K562 (cell line): ENCODE data around the gene ARRDC5. TPM values are rescaled to one million over a fixed set of nuclear protein-coding genes. Genes with fewer than 3 reads are reported as not detected.

Experiments
- ARID1B ChIP-seq: fragments of 450-650 bp; IDR thresholded peaks from 2 replicates; pipeline ENCODE4 v1.6.1; 2016; ENCODE audit warnings: antibody characterized with exemption, mild to moderate bottlenecking, inconsistent platforms
- ARID4B ChIP-seq: sonication (generic); formaldehyde crosslinking; IDR thresholded peaks from 2 replicates; pipeline ENCODE4 v1.8.0; 2022; ENCODE audit warnings: mild to moderate bottlenecking, missing genetic modification reagents
- CBFB ChIP-seq: sonication (generic); formaldehyde crosslinking; IDR thresholded peaks from 2 replicates; pipeline ENCODE4 v1.4.0; 2020; ENCODE audit warnings: mild to moderate bottlenecking, missing genetic modification reagents
- CREB1 ChIP-seq, 2 experiments: sonication (generic) in 1 of 2; formaldehyde crosslinking in 1 of 2; IDR thresholded peaks; 2 replicates each; pipeline versions ENCODE4 v1.6.1 to v1.8.0; 2012 to 2022; ENCODE audit warnings: inconsistent platforms in 1 of 2, mild to moderate bottlenecking in 1 of 2, missing genetic modification reagents in 1 of 2, moderate library complexity in 1 of 2
- EGR1 ChIP-seq: fragments of 450-650 bp; conservative IDR thresholded peaks from 2 replicates; pipeline ENCODE4 v1.6.1; 2017; ENCODE audit warnings: mild to moderate bottlenecking
- GATA2 ChIP-seq: sonication (generic); formaldehyde crosslinking; IDR thresholded peaks from 2 replicates; pipeline ENCODE4 v1.4.0; 2020; ENCODE audit warnings: mild to moderate bottlenecking, missing genetic modification reagents
- JUND ChIP-seq, 2 experiments: IDR thresholded peaks; 2 replicates in 1 of 2; 3 replicates in 1 of 2; pipeline ENCODE4 v1.6.1; 2011; ENCODE audit warnings: borderline replicate concordance in 2 of 2, low read depth in 2 of 2, low read length in 2 of 2, improper control_type of control experiment in 1 of 2, missing biosample characterization in 1 of 2, missing genetic modification characterization in 1 of 2, missing genetic modification reagents in 1 of 2
- PHF8 ChIP-seq: fragments of 200-600 bp; sonication (generic); IDR thresholded peaks from 2 replicates; pipeline ENCODE4 v1.6.1; 2012; ENCODE audit warnings: mixed run types, mild to moderate bottlenecking, inconsistent platforms, low read length, moderate library complexity, borderline replicate concordance
- SIN3A ChIP-seq, 2 experiments: fragments of 150-350 bp in 1 of 2; IDR thresholded peaks; 2 replicates each; pipeline ENCODE4 v1.6.1; 2011 to 2016; ENCODE audit warnings: borderline replicate concordance in 2 of 2, low read depth in 2 of 2, low read length in 2 of 2, mild to moderate bottlenecking in 2 of 2, moderate library complexity in 2 of 2; ENCODE audit not compliant: control insufficient read depth in 1 of 2
- SMAD1 ChIP-seq: fragments of 150-350 bp; IDR thresholded peaks from 2 replicates; pipeline ENCODE4 v1.6.1; 2014; ENCODE audit warnings: low read length, low read depth; ENCODE audit not compliant: partially characterized antibody
- SMARCA4 ChIP-seq: fragments of 450-650 bp; IDR thresholded peaks from 2 replicates; pipeline ENCODE4 v1.6.1; 2016
- SP1 ChIP-seq: sonication (generic); formaldehyde crosslinking; IDR thresholded peaks from 2 replicates; pipeline ENCODE4 v1.8.1; 2022; ENCODE audit warnings: mild to moderate bottlenecking, missing genetic modification reagents
- TFAP4 ChIP-seq: sonication (generic); formaldehyde crosslinking; IDR thresholded peaks from 2 replicates; pipeline ENCODE4 v1.8.0; 2022; ENCODE audit warnings: missing genetic modification reagents, mild to moderate bottlenecking, moderate library complexity, borderline replicate concordance
- THRAP3 ChIP-seq: fragments of 450-650 bp; IDR thresholded peaks from 2 replicates; pipeline ENCODE4 v1.6.1; 2016; ENCODE audit warnings: mild to moderate bottlenecking, inconsistent platforms, borderline replicate concordance
- ZBTB7A ChIP-seq: IDR thresholded peaks from 2 replicates; pipeline ENCODE4 v1.6.1; 2011; ENCODE audit warnings: low read depth, mild to moderate bottlenecking, low read length, moderate library complexity, borderline replicate concordance; ENCODE audit not compliant: control insufficient read depth
- ZNF146 ChIP-seq: IDR thresholded peaks from one replicate; pipeline ENCODE4 v1.6.1; 2018; ENCODE audit warnings: missing compliant biosample characterization; ENCODE audit not compliant: unreplicated experiment
- polyA plus RNA-seq, 8 experiments: library from polyadenylated mRNA; depleted of rRNA in 4 of 8; stranded (reverse) in 5 of 8; unstranded in 3 of 8; fragments of >200 nt; fragmentation: Nextera tagmentation in 2 of 8; fragmentation: Illumina TruSeq in 1 of 8; extraction: Ambion mirVana in 2 of 8; extraction: Trizol in 1 of 8; gene quantifications; 2 replicates each; pipeline versions ENCODE4 v1.2.1 to v1.2.3, GENCODE V29; 2011 to 2014; ENCODE audit warnings: inconsistent platforms in 1 of 8, missing spikeins in 1 of 8
- total RNA-seq, 7 experiments: library from RNA; depleted of rRNA in 6 of 7; stranded (reverse); fragments of >200 nt in 6 of 7; fragmentation: Illumina TruSeq in 2 of 7; extraction: Trizol in 2 of 7; gene quantifications; 2 replicates each; pipeline versions ENCODE4 v1.2.1 to v1.2.3, GENCODE V29; 2011 to 2021; ENCODE audit warnings: low replicate concordance in 1 of 7
- TF ChIP-seq, protein P1 (sequence below): sonication (generic); formaldehyde crosslinking; IDR thresholded peaks from 2 replicates; pipeline ENCODE4 v1.8.0; 2022; ENCODE audit warnings: missing genetic modification reagents, mild to moderate bottlenecking, borderline replicate concordance

ARRDC5 gene
- total and polyA plus RNA-seq, 9 of the 15 experiments (the other 6 are each of a cell fraction or from before 2014, with no cell fraction given) = not detected

DNA sequence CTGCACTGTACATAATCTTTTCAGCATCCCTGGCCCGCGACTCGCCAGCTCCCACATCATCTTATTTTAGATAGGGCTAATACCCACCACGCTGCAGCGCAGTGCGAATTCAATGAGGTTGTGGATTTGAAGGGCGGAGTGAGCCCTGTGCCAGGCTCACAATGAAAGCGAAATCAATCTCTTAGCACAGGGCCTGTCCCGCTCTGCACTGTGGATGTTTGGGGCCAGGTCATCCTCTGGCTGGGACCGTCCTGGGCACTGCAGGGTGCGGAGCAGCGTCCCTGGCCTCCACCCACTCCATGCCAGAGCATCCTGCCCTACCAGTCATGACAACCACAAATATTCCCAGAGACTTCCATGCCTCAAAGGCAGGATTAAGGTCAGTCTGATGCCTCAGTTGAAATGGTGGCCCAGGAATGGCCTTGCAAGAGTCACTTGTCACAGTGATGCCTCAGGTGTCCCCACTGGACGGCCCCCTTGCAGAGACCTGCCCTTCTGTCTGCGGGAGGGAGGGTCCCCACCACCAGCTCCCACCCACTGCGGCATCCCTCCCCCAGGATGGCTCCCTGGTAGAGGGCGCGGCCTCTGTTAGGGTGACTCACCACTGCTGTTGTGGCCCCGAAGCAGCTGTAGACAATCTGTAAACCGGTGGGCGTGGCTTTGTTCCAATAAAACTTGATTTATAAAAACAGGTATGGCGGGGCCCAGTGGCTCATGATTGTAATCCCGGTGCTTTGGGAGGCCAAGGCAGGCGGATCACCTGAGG, 12.2 kb upstream of the ARRDC5 start (continued):
- TF ChIP-seq ARID4B (CRISPR knock-in tag) (0 out of 2 replicates have a peak, but pooled peaks have one; percentile 44), CREB1 (IDR thresholded peaks at IDR 0.05) (no peak), CREB1 (CRISPR knock-in tag; IDR thresholded peaks at IDR 0.05) (no peak), THRAP3 (no peak), SP1 (CRISPR knock-in tag) (no peak), PHF8 (no peak), TFAP4 (peak; percentile 96), SIN3A (IDR thresholded peaks at IDR 0.05; ENCODE audit: borderline replicate concordance in 2 of 2, control insufficient read depth in 1 of 2, low read depth in 2 of 2, low read length in 2 of 2) (peak in 1 of 2 experiments; percentile 47; a peak in 1 of 4 replicates), SMARCA4 (peak; percentile 33; the same call in 1 of the 2 replicates), ZBTB7A (peak; percentile 86; the same call in 1 of the 2 replicates), ARID1B (0 out of 2 replicates have a peak, but pooled peaks have one; percentile 42), ZNF146 (CRISPR knock-in tag) (no peak), JUND (IDR thresholded peaks at IDR 0.05; ENCODE audit: borderline replicate concordance, low read depth, low read length) (peak; percentile 93), JUND (tag; IDR thresholded peaks at IDR 0.05; ENCODE audit: borderline replicate concordance, low read depth, low read length) (peak; percentile 78; the same call in 1 of the 3 replicates), GATA2 (no peak), SMAD1 (no peak), CBFB (no peak), EGR1 (peak; percentile 28)
- TF ChIP-seq, protein P1, sequence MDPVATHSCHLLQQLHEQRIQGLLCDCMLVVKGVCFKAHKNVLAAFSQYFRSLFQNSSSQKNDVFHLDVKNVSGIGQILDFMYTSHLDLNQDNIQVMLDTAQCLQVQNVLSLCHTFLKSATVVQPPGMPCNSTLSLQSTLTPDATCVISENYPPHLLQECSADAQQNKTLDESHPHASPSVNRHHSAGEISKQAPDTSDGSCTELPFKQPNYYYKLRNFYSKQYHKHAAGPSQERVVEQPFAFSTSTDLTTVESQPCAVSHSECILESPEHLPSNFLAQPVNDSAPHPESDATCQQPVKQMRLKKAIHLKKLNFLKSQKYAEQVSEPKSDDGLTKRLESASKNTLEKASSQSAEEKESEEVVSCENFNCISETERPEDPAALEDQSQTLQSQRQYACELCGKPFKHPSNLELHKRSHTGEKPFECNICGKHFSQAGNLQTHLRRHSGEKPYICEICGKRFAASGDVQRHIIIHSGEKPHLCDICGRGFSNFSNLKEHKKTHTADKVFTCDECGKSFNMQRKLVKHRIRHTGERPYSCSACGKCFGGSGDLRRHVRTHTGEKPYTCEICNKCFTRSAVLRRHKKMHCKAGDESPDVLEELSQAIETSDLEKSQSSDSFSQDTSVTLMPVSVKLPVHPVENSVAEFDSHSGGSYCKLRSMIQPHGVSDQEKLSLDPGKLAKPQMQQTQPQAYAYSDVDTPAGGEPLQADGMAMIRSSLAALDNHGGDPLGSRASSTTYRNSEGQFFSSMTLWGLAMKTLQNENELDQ (CRISPR knock-in tag) = no peak
- TF ChIP-seq, all 486 proteins: peak for 19
